Measurements from ENCODE around the gene VPS72. TPM values are rescaled to one million over a fixed set of nuclear protein-coding genes. Genes with fewer than 3 reads are reported as not detected.

The VPS72 gene
- polyA plus RNA-seq, 1 of the 3 experiments (the other 2 are of a cell fraction), result 80.2 TPM

GRCh38 chr1:151143057-151143435 lies 47.0 kb downstream of the VPS72 start (continued):
- no peak for TF ChIP-seq REST (IDR thresholded peaks at IDR 0.05; ENCODE audit: low read depth, low read length)
- TF ChIP-seq TAF1 (IDR thresholded peaks at IDR 0.05; ENCODE audit: borderline replicate concordance, low read depth, low read length), result no peak

GRCh38 chr1:151142411-151143056 lies 47.5 kb downstream of the VPS72 start:
- Histone ChIP-seq H3F3A (replicated peaks; ENCODE audit: insufficient read depth) (no peaks in the 10 kb centered on the region), H3K27ac (ENCODE audit: low read depth in 2 of 2, low read length in 1 of 2) (no peak overlapping the region), H3K9me3 (no peaks in the 10 kb centered on the region), H3K36me3 (replicated peaks in 1 of 2; ENCODE audit: control insufficient read depth in 1 of 2, insufficient read depth in 2 of 2, low read length in 1 of 2) (no peaks in the 10 kb centered on the region), H2AFZ (ENCODE audit: low read depth) (no peak overlapping the region), H3K9ac (no peak overlapping the region), H4K20me1 (ENCODE audit: insufficient read depth) (no peaks in the 10 kb centered on the region), H3K4me1 (ENCODE audit: control insufficient read depth in 1 of 2, insufficient read depth in 2 of 2, low read depth in 1 of 2, low read length in 1 of 2) (peaks cover 0 to 21% of the 10 kb centered on the region in 2 experiments; a peak in 1 of 4 replicates), H3K79me2 (ENCODE audit: insufficient read depth) (no peaks in the 10 kb centered on the region), H3K27me3 (ENCODE audit: insufficient read depth) (no peaks in the 10 kb centered on the region), H3K4me2 (no peak overlapping the region), H3K9me2 (no peaks in the 10 kb centered on the region), H3K4me3 (ENCODE audit: low read depth in 2 of 2, low read length in 1 of 2) (no peak overlapping the region)
- no peak for TF ChIP-seq MEF2A (IDR thresholded peaks at IDR 0.05; ENCODE audit: borderline replicate concordance, low read depth)
- TF ChIP-seq, protein P1, sequence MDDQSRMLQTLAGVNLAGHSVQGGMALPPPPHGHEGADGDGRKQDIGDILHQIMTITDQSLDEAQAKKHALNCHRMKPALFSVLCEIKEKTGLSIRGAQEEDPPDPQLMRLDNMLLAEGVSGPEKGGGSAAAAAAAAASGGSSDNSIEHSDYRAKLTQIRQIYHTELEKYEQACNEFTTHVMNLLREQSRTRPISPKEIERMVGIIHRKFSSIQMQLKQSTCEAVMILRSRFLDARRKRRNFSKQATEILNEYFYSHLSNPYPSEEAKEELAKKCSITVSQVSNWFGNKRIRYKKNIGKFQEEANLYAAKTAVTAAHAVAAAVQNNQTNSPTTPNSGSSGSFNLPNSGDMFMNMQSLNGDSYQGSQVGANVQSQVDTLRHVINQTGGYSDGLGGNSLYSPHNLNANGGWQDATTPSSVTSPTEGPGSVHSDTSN (IDR thresholded peaks at IDR 0.05), result no peak
- TF ChIP-seq, protein P2, sequence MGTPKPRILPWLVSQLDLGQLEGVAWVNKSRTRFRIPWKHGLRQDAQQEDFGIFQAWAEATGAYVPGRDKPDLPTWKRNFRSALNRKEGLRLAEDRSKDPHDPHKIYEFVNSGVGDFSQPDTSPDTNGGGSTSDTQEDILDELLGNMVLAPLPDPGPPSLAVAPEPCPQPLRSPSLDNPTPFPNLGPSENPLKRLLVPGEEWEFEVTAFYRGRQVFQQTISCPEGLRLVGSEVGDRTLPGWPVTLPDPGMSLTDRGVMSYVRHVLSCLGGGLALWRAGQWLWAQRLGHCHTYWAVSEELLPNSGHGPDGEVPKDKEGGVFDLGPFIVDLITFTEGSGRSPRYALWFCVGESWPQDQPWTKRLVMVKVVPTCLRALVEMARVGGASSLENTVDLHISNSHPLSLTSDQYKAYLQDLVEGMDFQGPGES (IDR thresholded peaks at IDR 0.05; ENCODE audit: low read depth, low read length), result no peak
- TF ChIP-seq MXI1 (IDR thresholded peaks at IDR 0.05; ENCODE audit: low read depth, low read length), result no peak
- no peak for TF ChIP-seq GATA2 (CRISPR knock-in tag; IDR thresholded peaks at IDR 0.05)
- no peak for TF ChIP-seq EZH2phosphoT487 (IDR thresholded peaks at IDR 0.05; ENCODE audit: borderline replicate concordance, low read depth)
- no peak for TF ChIP-seq RFX5 (IDR thresholded peaks at IDR 0.05; ENCODE audit: low read length)
- TF ChIP-seq GABPA (IDR thresholded peaks at IDR 0.05; ENCODE audit: low read depth), result no peak
- TF ChIP-seq, protein P3, sequence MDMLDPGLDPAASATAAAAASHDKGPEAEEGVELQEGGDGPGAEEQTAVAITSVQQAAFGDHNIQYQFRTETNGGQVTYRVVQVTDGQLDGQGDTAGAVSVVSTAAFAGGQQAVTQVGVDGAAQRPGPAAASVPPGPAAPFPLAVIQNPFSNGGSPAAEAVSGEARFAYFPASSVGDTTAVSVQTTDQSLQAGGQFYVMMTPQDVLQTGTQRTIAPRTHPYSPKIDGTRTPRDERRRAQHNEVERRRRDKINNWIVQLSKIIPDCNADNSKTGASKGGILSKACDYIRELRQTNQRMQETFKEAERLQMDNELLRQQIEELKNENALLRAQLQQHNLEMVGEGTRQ (IDR thresholded peaks at IDR 0.05; ENCODE audit: borderline replicate concordance, low read depth, low read length), result no peak
- TF ChIP-seq FOSL2 (IDR thresholded peaks at IDR 0.05; ENCODE audit: borderline replicate concordance, low read depth), result no peak
- TF ChIP-seq TAF1 (IDR thresholded peaks at IDR 0.05; ENCODE audit: borderline replicate concordance, low read depth, low read length), result no peak
- TF ChIP-seq RAD21 (IDR thresholded peaks at IDR 0.05; ENCODE audit: low read length), result no peak
- no peak for TF ChIP-seq SIN3A (IDR thresholded peaks at IDR 0.05; ENCODE audit: borderline replicate concordance, low read depth, low read length)
- TF ChIP-seq FOXJ3 (CRISPR knock-in tag; IDR thresholded peaks at IDR 0.05), result no peak
- no peak for TF ChIP-seq REST (IDR thresholded peaks at IDR 0.05; ENCODE audit: low read depth, low read length)
- no peak for TF ChIP-seq ELF1 (IDR thresholded peaks at IDR 0.05)
- TF ChIP-seq, protein P4, sequence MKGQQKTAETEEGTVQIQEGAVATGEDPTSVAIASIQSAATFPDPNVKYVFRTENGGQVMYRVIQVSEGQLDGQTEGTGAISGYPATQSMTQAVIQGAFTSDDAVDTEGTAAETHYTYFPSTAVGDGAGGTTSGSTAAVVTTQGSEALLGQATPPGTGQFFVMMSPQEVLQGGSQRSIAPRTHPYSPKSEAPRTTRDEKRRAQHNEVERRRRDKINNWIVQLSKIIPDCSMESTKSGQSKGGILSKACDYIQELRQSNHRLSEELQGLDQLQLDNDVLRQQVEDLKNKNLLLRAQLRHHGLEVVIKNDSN (IDR thresholded peaks at IDR 0.05; ENCODE audit: borderline replicate concordance, low read depth), result no peak
- no peak for TF ChIP-seq JUND (IDR thresholded peaks at IDR 0.05)
- TF ChIP-seq NFIC (IDR thresholded peaks at IDR 0.05; ENCODE audit: borderline replicate concordance), result no peak
- DNase-seq, result peak; percentile 16
- 68% methylated on average over 5 of the region's 5 CpGs for WGBS (ENCODE audit: low lambda C conversion rate)
- ChIA-PET CTCF (interaction anchor here (0.8 to 6.8 kb wide), 5 partner anchors 13 to 118 kb away, joined by 3 to 40 read pairs (median 4); partner anchors contain the start of genes MLLT11 and TNFAIP8L2), POLR2A (interaction anchor here (1.2 kb wide), 1 partner anchor 83 kb away, joined by 3 read pairs; the partner anchor contains the start of gene MLLT11)

All from SK-N-SH (cell line).